Measurements from ENCODE around the gene FRY.

GRCh38 chr13:32115066-32115465 lies 83.5 kb downstream of the FRY start:
- no peak for TF ChIP-seq MAX (IDR thresholded peaks at IDR 0.05)
- TF ChIP-seq EP300 (IDR thresholded peaks at IDR 0.05; ENCODE audit: borderline replicate concordance) = no peak
- no peak for TF ChIP-seq CREB1 (IDR thresholded peaks at IDR 0.05; ENCODE audit: low read depth)
- TF ChIP-seq NFIC (IDR thresholded peaks at IDR 0.05) = no peak
- TF ChIP-seq TCF12 (IDR thresholded peaks at IDR 0.05; ENCODE audit: low read depth) = no peak
- no peak for TF ChIP-seq EGR1 (IDR thresholded peaks at IDR 0.05)
